HG02642 (cell line): ENCODE results near the gene ASB5.

Experiments
- ATAC-seq: cut with Tn5 transposase; IDR thresholded peaks from one replicate; pipeline ENCODE4 v1.9.1; 2021; ENCODE audit warnings: mild to moderate bottlenecking; ENCODE audit not compliant: unreplicated experiment, poor library complexity

The ASB5 gene

GRCh38 chr4:176186067-176186466 is 83.0 kb downstream of the ASB5 start:
- ATAC-seq: no peak

DNA sequence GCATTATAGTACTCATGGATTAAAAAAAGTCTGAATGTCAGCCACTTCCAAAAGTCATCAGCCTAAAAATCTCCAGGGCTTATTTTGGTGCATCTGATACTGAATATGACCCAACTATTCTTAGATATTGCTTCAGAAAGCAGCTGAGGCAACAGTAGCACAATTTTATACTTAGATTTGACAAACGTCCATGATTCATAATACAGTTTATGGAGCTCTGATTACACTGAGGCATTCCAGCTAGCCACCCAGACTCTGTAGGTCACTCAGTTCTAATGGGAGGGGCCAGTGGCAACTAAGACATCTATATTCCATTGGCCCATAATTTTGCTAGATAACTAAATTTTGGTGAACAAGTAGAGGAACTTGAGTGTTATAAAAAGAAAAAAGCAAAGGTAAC is 84.0 kb downstream of the ASB5 start:
- no peak for ATAC-seq
